Stimulated activated CD8-positive, alpha-beta memory T cell treated with anti-CD3 and anti-CD28 coated beads, Interleukin-15, amount 100 ng/mL, for 48 hours (primary cell): ENCODE results near the gene ITPK1.

ENCODE experiments used
- DNase-seq, 2 donors: peaks; one replicate each; pipeline ENCODE4 v3.0.0-alpha.2; 2020; ENCODE audit warnings: low read depth in 2 of 2

The ITPK1 gene

DNA sequence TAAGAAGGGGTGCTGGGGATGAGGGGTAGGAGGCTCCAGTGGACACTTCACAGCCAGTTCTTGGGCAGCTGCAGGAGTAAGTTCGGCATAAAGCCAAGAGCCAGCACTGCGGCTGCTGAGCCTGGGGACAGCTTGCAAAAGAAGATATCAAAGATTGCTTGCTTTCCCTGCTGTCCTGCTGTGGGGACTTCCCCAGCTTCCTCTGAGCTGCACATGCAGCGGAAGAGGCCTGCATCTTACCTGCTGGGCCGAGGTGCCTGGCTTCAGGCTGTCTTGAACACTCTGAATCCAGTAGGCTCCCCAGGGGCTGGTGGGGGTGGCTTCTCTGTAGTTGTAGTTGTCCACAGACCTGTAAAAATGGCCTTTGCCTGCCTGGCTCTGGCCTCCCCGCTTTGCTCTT, 191.5 kb downstream of the ITPK1 start:
- DNase-seq = no peak

DNA sequence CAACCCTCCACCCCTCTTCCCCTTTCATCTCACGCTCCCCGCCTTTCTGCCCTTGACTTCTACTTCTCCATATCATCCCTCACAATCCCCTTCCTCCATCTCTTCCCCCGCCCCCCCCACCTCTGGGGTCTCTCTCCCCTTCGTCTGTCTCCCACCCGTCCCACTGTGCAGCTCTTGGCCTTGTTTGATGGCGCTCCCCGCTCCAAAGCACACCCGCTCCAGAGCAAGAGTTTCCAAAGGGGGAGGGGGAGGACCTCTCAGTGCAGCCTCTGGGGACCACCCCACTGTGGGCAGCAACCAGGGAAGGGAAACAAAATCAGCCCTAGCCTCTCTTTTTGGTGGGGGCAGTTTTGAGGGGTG, 192.0 kb downstream of the ITPK1 start:
- DNase-seq = no peak

DNA sequence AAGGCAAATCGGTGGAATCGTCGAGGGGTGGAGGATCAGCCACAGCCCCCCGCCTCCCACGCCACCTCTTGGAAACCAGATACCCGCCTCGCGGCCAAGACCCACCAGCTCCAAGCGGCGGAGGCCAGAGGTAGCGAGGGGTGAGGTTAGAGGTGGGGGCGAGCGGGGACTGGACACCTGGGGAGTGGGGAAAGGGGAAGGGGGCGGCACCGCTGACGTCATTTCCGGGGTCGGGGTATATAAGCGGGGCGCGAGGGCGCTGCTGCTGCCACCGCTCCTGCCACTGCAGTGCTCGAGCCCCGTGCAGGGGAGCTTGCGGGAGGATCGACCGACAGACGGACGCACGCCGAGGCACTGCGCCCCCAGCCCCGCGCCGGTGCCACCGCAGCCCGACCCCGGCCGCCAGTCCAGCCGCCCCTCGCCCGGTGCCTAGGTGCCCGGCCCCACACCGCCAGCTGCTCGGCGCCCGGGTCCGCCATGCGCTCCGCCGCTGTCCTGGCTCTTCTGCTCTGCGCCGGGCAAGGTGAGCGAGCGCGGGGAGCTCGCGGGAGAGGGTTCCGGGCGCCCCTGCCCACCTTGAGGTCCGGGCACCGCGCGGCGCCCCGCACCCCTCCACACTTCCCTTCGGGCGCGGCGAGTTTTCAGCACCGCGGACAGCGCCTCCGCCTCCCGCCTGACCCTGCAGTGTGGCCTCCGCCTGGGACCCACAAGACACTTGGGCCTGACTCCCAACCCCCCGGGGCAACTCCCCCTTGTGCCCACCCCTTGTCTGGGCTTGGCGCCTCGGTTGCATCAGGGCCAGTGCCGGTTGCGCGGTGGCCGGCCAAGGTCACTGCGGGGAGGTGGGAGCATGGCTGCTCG, 192.6 kb downstream of the ITPK1 start, which contains the start of gene CHGA:
TSS of gene CHGA (plus strand) at position 268 of the 861 bp plus-strand sequence. CDS start at position 478, 210 bp downstream.
- peak in 1 of 2 donors; percentile 11 for DNase-seq

DNA sequence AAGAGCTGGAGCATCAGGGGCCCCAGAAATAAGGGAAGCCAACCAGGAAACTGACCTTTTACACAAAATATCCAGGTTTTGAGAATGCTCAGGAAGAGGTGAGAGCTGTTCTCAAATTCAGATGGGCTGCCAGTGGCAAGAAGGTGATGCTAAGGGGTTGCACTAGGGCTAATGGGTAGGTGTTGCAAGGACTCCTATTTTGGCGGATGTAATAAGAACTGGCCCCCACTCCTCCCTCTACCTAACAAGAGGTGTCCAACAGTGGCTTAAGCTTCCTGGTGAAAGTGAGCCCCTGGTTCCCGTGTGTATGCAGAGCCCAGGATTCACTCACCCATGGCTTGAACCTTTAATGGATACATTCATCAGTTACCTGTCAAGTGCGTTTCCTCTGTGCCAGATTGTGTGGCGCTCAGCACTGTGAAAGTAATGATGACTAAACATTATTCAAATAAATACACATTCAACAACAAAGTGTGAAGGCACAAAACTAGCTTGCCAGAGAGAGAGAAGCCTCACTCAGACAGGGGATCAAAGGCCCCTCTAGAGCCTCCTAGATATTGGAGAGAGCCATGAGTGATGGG, 193.5 kb downstream of the ITPK1 start:
- DNase-seq = no peak

DNA sequence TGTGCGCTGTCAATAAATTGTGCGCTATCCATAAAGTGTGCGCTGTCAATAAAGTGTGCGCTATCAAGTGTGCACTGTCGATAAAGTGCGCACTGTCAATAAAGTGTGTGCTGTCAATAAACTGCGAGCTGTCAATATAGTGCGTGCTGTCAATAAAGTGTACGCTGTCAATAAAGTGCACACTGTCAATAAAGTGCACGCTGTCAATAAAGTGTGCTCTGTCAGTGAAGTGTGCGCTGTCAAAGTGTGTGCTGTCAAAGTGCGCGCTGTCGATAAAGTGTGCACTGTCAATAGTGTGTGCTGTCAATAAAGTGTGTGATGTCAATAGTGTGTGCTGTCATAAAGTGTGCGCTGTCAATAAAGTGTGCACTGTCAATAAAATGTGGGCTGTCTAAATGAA, 195.7 kb downstream of the ITPK1 start:
- no peak for DNase-seq

DNA sequence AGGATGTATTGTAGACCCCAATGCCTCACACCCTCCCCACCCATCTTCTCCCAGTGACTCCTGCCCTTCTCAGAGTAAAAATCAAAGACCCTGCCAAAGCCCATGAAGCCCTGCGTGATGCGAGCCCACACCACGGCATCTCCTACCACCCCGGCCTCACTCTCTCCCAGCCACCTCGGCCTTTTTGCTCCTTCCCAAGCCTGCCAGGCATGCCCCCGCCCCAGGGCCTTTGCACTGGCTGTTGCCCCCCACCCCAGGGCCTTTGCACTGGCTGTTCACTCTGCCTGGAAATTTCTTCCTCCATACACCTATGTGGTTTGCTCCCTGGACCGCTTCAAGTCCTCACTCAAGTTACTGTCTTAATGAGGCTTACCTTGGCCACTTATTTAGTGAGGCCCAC, 197.8 kb downstream of the ITPK1 start:
- no peak for DNase-seq

DNA sequence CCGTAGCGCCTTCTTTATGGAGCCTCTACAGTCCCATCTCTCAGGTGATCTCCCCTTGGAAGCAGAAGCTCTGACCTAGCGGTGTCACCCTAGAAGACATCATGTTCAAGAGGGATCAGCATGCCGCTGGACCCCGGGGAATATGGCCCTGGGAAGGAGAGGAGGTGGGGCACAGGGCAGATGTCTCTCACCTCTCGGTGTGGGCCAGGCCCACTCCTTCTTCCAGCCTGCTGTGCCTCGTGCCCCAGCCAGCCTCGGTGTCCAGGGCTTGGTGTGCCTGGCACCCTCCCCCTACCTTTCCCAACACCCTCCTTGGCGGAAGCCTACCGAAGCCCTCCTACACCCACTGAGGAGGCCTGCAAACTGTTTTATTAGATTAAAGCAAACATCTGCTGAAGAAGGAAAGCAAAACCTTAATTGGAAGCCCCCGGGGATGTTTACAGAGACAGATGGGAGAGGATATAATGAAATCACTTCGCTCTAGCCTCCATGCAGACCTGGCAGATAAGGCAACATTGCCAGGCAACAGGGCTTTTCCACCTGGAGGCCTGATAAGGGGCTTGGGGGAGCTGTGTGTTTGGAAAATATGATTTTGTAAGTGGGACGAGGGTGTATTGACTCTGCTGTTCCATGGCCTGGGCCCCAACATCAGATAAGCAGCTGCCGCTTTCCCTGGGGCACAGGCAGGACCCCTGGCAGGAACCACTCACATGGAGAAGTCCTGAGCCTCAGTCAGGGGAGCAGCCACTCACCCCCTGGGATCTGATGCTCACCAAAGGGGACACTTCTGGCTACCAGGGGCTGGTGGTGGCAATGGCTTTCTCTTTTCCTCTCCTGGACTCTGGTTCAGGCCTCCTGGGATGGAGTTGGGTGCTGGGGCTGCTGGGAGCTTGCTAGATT, 198.4 kb downstream of the ITPK1 start:
- no peak for DNase-seq

DNA sequence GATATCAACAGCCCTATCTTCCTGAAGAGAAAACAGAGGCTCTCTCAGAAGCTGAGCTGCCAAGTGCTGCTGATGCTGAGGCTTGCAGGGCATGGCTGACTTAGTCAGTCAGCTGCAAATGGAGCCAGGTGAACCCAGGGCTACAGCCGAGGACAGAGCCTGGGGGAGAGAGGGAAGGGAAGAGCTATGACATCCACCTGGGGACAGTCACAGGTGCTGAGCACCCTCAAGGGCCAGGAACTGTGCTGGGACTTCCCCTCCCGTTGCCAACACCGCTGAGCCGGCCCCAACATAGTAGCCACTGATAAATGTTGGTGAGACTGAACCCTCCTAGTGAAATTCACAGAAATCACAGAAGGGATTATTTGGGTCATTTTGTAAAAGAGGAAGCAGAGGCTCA, 199.5 kb downstream of the ITPK1 start:
- DNase-seq = no peak

DNA sequence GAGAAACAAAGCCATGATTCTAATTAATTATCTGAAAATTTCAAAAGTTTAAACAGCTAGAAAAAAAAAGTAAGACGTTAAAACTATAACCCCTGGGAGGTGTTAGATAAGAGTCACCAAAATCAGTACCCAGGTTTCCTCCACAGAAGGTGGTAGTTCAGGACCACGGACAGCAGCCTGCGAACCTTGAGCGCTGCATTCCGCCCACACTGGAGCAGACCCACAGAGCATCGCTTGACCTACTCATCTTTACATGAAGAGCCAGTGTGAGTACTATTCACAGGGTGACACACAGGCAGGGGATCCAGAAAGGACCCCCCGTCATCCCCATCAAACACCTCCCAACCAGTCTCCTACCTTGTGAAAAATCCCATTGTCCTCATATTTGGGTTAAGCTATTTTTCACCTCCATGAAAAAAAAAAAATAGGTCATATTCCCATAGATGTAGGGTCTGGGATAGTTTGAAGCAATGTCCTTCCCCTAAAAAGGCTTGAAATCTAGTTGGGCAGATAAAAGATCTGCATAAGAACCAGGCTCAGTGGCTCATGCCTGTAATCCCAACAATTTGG, 201.6 kb downstream of the ITPK1 start:
- DNase-seq = no peak

DNA sequence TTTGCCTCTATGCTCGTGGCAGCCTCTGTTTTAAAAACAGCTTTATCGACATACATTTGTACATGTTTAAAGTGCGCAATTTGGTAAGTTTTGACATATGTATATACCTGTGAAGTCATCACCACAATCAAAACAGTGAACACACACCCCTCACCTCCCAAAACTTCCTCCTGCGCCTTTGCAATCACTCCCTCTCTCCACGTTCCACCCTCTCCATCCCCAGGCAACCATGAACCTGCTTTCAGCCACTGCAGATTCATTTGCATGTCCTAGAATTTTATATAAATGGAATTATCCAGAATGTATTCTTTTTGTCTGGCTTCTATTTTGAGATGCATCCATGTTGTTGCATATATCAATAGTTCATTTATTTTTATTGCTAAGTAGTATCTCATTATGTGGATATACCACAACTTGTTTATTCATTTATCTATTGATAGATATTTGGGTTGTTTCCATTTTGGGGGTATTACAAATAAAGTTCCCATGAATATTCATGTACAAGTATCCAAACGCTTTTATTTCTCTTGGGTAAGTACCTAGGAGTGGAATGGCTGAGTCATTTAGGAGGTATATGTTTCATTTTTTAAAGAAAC, 208.3 kb downstream of the ITPK1 start:
- no peak for DNase-seq

DNA sequence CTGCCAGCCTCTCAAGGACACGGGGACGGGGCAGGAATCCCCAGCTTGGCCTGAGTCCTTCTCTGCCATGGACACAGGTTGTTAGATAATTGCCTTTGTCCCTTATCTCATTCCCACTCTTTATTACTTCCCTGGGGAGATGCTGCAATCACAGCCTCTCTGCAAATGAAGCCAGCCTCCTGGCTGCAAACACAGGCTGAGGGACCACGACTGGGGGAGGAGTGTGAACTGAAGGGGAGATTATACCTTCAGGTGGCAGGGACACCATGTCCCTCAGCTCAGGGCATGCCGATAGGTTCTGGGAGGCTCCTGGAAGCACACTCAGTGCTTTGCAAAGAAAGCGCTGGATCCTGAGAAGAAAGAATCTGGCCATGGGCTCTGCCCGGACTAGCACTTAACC, 208.9 kb downstream of the ITPK1 start:
- no peak for DNase-seq

DNA sequence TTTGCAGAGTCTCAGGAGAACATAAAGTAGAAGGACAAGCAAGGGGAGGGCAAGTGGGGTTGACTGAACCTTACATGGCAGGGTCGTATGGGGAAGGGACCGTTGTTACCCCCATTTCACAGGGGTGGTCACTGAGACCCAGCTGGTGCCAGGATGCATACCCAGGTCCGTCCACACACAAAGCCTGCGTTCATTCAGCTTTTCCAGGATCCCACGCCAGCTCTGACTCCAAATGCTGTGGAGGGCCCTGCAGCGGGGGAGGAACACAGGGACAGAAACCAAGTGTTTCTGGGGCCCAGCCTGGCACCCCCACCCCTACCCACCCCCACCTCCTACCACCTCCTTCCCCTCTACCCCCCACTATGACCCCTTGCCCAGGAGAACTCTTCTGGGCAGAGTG, 209.3 kb downstream of the ITPK1 start:
- DNase-seq = no peak

DNA sequence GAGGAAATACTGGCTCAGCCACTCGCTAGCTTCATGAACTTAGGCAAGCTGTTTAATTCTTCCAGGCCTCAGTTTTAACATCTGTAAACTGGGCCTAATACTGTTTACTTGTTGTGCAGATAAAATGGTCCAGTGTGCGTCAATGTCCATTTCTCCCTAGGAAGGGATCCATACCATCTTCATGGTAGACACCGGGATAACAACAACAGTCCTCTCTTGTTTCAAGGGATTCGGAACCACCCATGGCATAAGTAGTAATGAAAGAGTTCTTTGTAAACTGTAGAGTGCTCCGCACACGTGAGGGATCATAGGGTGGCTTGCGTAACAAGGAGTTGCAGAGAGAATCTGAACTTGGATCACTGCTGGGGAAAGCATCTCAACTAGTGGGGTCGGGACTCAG, 210.1 kb downstream of the ITPK1 start:
- no peak for DNase-seq

DNA sequence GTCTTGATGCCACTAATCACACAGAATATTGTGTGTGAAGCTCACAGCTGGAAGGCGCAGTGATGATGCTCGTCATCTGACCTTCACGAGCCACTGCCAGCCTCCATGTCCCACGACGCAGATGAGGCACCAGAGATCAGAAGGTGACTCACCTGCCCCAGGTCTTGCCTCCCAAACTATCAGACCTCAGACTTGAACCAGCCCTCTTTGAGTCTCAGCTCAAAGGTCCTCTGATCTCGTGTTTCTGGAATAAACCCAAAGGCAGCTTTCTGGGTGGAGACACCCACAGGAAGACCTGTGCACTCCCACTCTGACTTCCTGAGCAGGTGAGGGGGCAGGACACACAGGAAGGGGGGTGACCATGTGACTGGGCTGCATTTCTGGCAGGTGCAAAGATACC, 212.4 kb downstream of the ITPK1 start:
- peak in 1 of 2 donors; percentile 21 for DNase-seq

DNA sequence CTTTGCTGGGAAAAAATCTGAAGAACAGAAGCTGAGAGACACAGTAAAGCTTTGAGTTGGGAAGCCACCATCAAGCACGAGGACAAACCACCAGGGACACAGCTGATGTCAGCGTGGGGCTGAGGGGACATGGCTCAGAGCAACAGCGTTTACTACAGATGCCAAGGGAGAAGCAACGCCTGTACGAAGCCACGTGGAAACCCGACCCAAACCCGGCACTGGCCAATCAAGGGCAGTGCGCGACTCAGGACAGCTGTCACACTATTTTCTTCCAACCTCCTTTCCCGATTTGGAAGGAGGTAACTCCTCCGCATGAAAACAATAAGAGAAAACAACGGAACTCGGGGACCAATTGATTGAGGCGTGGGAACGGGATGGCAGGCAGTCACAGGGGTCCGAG, 213.0 kb downstream of the ITPK1 start:
- DNase-seq = no peak

DNA sequence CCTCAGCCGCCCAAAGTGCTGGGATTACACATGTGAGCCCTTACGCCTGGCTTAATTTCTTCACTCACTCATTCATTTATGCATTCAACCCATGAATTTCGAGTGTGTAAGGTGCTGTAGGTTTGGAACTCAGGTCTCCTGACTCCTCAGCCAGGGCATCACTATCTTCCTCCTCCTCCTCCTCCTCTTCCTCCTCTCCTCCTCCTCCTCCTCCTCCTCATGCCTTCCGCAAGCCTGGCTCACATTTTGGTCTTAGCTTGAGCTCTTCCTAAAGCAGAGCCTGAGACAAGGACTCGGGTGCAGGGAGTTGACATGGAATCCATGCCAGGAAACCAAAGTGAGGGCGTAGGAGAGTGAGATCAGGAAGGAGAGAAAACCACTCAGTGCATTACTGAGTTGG, 213.5 kb downstream of the ITPK1 start:
- no peak for DNase-seq

DNA sequence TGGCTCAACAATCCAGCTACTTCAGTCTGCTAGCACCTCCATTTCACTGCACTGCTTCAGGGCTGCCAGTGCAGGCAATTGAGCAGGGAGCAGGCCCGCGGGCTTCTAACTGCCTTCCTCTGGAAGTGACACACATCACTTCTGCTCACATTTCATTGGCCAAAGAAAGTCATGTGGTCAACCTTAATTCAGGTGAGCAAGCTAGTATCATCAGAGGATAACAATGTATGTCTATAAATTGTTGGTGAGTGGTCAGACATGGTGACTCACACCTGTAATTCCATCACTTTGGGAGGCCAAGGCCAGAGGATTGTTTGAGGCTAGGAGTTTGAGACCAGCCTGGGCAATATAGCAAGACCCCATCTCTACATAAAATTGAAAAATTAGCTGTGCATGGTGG, 215.1 kb downstream of the ITPK1 start:
- DNase-seq = no peak

DNA sequence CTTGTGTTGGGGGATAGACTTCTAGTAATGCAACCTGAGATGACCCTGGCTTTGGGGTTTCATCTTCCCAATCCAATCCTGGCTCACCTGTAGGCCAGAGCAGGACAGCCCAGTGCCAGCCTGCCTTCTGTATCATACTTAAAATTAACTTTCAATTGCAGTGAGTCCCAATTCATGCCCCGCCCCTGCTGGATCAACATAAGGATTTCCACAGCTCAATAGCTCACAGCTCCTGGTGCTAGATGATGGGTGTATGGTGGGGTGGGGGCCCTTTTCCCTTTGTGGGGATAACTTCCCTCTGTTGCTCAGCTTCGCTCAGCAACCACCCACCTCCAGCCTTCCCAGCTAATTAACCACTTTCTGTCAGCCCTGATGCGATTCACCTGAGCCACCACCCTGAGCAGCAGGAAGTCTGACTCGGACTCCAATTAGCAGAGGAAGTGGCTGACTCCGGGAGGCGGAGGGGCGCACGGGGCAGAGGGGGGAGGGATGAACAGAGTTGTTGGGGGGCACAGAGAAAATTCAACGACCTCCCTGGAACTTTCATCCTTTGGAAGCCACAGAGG, 217.1 kb downstream of the ITPK1 start:
- DNase-seq = no peak

DNA sequence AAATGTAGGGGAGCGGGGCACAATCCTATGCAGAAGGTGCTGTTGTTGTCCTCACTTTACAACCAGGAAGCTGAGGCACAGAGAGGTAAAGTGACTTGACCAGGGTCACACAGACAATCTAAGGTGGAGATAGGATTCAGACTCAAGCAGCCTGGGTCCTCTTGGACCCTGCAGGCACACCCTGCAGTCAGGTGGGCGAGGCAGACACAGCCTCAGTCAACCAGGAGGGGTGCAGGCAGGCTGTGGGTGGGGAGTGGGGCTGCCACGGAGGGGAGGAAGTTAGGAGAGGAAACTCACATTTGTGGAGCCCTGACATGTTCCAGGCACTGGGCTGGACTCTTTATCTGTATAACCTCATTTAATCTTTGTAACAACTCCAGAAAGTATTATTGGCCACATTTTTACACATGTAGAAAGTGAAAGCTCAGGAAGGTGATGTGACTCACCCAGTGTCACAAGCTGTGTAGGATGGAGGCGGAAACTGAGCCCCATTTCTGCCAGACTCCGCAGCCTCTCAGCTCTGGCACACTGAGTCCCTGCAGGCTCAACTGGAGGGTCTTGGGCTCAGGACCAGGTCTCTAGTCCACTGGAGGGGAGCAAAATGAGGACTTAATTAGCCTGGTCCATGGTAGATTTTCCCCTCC, 217.7 kb downstream of the ITPK1 start:
- DNase-seq = peak; percentile 28 to 40

DNA sequence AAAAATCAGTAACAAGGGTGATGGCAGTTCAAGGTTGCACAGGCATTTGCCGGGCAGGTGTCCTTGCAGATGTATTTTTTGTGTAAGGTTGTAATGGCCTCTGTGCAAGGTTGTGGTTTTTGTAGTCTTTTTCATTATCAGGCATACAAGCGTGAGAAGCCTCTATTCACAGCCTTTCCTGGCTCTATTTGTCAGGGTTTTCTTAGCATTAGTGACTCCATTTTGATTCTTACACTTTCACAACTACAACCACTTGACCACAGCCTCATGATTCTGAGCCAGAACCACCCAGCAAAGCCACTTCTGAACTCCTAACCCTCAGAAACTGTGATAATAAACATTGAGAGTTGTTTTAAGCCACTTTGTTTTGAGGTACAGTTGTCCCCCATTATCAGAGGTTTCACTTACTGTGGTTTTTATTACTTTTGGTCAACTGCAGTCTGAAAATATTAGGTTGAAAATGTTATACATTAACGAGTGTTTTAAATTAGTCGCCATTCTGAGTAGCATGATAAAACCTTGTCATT, 220.3 kb downstream of the ITPK1 start:
- no peak for DNase-seq

DNA sequence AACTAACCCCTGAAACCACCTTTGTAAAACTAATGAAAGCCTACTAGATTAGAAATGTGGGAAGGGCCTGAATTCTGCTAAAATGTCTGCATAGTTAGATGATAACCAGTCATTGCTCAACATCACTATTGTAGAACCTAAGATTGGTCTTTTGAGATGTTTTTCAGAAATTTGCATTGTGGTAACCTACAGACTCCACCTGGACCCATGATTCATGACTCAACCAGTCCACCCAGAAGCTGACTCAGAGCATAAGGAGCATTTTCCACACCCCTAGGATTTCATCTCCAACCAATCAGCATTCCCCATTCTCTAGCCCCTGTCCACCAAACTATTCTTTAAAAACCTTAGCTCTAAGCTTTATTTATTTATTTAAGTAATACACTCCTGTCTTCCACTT, 223.1 kb downstream of the ITPK1 start:
- DNase-seq = no peak
